WTC11 (cell line): ENCODE data around the gene VDR.

Source experiments
- ATF6 ChIP-seq: sonication (generic); formaldehyde crosslinking; IDR thresholded peaks from 2 replicates; pipeline ENCODE4 v1.8.1; 2023; ENCODE audit warnings: mild to moderate bottlenecking, missing genetic modification reagents
- CBFB ChIP-seq: sonication (generic); formaldehyde crosslinking; IDR thresholded peaks from 2 replicates; pipeline ENCODE4 v1.8.1; 2022; ENCODE audit warnings: mild to moderate bottlenecking, low read depth, missing genetic modification reagents
- CREM ChIP-seq: sonication (generic); formaldehyde crosslinking; IDR thresholded peaks from 2 replicates; pipeline ENCODE4 v1.8.1; 2022; ENCODE audit warnings: mild to moderate bottlenecking, missing genetic modification reagents, moderate library complexity
- CTCF ChIP-seq: fragments of 200-600 bp; IDR thresholded peaks from 2 replicates; pipeline ENCODE4 v1.8.0; 2022; ENCODE audit warnings: antibody characterized with exemption
- E2F1 ChIP-seq: sonication (generic); formaldehyde crosslinking; IDR thresholded peaks from 2 replicates; pipeline ENCODE4 v1.8.0; 2022; ENCODE audit warnings: mild to moderate bottlenecking, missing genetic modification reagents
- OVOL2 ChIP-seq: fragments of 250-450 bp; sonication (Bioruptor Pico); IDR thresholded peaks from 2 replicates; pipeline ENCODE4 v1.9.0; 2021; ENCODE audit warnings: mild to moderate bottlenecking, borderline replicate concordance
- SMAD4 ChIP-seq: sonication (generic); formaldehyde crosslinking; IDR thresholded peaks from 2 replicates; pipeline ENCODE4 v1.8.0; 2022; ENCODE audit warnings: mild to moderate bottlenecking, missing genetic modification reagents

GRCh38 chr12:47797441-47797840 is 107.4 kb downstream of the VDR start:
- TF ChIP-seq CTCF (0 out of 2 replicates have a peak, but pooled peaks have one; percentile 27), SMAD4 (CRISPR knock-in tag) (no peak), OVOL2 (CRISPR knock-in tag) (no peak), ATF6 (CRISPR knock-in tag) (no peak), E2F1 (CRISPR knock-in tag) (no peak), CBFB (CRISPR knock-in tag) (no peak), CREM (CRISPR knock-in tag) (no peak)
